Prostate gland (tissue), 2 donors: ENCODE measurements around the gene DNAH14.

Source experiments
- POLR2A ChIP-seq: fragments of 450-650 bp; IDR thresholded peaks from one replicate; pipeline ENCODE4 v1.6.1; 2016; ENCODE audit warnings: antibody characterized with exemption, mild to moderate bottlenecking
- POLR2AphosphoS5 ChIP-seq: sonication (generic); formaldehyde crosslinking; IDR thresholded peaks from one replicate; pipeline ENCODE4 v1.6.1; 2017; ENCODE audit warnings: antibody characterized with exemption
- TF ChIP-seq, protein P1 (sequence below), 4 experiments: fragments of 200-600 bp in 2 of 4; fragments of 450-650 bp in 2 of 4; sonication (generic) in 2 of 4; IDR thresholded peaks; 1 replicate in 3 of 4; 2 replicates in 1 of 4; pipeline ENCODE4 v1.5.1; 2016 to 2019; ENCODE audit warnings: antibody characterized with exemption in 4 of 4, mild to moderate bottlenecking in 2 of 4, moderate library complexity in 2 of 4

DNA sequence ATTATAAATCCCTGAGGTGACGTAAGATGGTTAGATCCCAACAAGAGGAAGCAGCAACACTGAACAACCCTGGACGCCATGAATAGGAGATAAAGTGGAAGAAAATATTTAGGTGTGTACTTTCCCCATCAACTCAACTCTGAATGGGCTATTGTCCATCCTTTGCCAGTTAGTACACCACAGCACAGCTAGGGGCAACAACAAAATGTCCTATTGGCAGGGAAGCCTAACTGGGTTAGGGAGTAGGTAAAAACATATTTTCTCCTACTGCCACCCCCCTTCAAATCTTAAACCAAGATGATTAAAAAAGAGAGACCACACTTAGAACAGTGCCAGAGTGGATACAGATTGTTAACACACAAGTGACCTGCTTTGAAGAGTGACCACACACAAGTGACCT lies 278.3 kb downstream of the DNAH14 start:
- TF ChIP-seq, protein P1, sequence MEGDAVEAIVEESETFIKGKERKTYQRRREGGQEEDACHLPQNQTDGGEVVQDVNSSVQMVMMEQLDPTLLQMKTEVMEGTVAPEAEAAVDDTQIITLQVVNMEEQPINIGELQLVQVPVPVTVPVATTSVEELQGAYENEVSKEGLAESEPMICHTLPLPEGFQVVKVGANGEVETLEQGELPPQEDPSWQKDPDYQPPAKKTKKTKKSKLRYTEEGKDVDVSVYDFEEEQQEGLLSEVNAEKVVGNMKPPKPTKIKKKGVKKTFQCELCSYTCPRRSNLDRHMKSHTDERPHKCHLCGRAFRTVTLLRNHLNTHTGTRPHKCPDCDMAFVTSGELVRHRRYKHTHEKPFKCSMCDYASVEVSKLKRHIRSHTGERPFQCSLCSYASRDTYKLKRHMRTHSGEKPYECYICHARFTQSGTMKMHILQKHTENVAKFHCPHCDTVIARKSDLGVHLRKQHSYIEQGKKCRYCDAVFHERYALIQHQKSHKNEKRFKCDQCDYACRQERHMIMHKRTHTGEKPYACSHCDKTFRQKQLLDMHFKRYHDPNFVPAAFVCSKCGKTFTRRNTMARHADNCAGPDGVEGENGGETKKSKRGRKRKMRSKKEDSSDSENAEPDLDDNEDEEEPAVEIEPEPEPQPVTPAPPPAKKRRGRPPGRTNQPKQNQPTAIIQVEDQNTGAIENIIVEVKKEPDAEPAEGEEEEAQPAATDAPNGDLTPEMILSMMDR (IDR thresholded peaks at IDR 0.05) = no peak
- TF ChIP-seq POLR2AphosphoS5 = no peak
- no peak for TF ChIP-seq POLR2A
